Measurements from ENCODE around the gene EPHA6. TPM values are rescaled to one million over a fixed set of nuclear protein-coding genes. Genes with fewer than 3 reads are reported as not detected.

The EPHA6 gene
- total RNA-seq, 1 donor from 2014 or later, result 0.11 TPM

GRCh38 chr3:97105989-97106651, 291.7 kb downstream of the EPHA6 start:
- no peaks in the 10 kb centered on the region for H3K36me3 Mint-ChIP-seq
- H3K4me1 Mint-ChIP-seq, result no peaks in the 10 kb centered on the region
- Histone ChIP-seq H3K27ac (no peak overlapping the region), H3K4me3 (no peak overlapping the region), H2AFZ (replicated peaks) (peak overlapping the region; percentile 28), H3K27me3 (no peaks in the 10 kb centered on the region), H3K79me2 (ENCODE audit: low read depth) (no peaks in the 10 kb centered on the region), H3K4me1 (no peaks in the 10 kb centered on the region), H3K36me3 (no peaks in the 10 kb centered on the region), H3K9me3 (ENCODE audit: low read depth) (no peaks in the 10 kb centered on the region), H3K4me2 (no peak overlapping the region), H3F3A (ENCODE audit: low read depth) (no peaks in the 10 kb centered on the region), H3K9ac (no peak overlapping the region), H4K20me1 (ENCODE audit: low read depth) (no peaks in the 10 kb centered on the region)
- no peaks in the 10 kb centered on the region for H3K9me3 Mint-ChIP-seq
- DNase-seq (ENCODE audit: low spot score), result no peak
- no peak overlapping the region for H3K27ac Mint-ChIP-seq
- no peak for TF ChIP-seq CTCF (IDR thresholded peaks at IDR 0.05)
- no peak for TF ChIP-seq EZH2phosphoT487 (IDR thresholded peaks at IDR 0.05)
- no peak for TF ChIP-seq EZH2 (IDR thresholded peaks at IDR 0.05)
- no peak overlapping the region for H3K4me3 Mint-ChIP-seq
- H3K27me3 Mint-ChIP-seq (ENCODE audit: insufficient read depth, low read depth), result no peaks in the 10 kb centered on the region

GRCh38 chr3:97106652-97106989, 292.2 kb downstream of the EPHA6 start:
- H2AFZ ChIP-seq (replicated peaks), result peak overlapping the region; percentile 28
- no peaks in the 10 kb centered on the region for H3K4me1 Mint-ChIP-seq
- H3K27ac Mint-ChIP-seq, result no peak overlapping the region

GRCh38 chr3:97108136-97108535, 293.7 kb downstream of the EPHA6 start:
- Histone ChIP-seq H3F3A (ENCODE audit: low read depth) (no peaks in the 10 kb centered on the region), H3K4me2 (no peak overlapping the region), H3K4me1 (no peaks in the 10 kb centered on the region), H3K27ac (no peak overlapping the region), H3K79me2 (ENCODE audit: low read depth) (no peaks in the 10 kb centered on the region), H3K4me3 (no peak overlapping the region), H3K27me3 (no peaks in the 10 kb centered on the region), H2AFZ (replicated peaks) (no peak overlapping the region), H3K9ac (no peak overlapping the region), H3K36me3 (no peaks in the 10 kb centered on the region), H4K20me1 (ENCODE audit: low read depth) (no peaks in the 10 kb centered on the region), H3K9me3 (ENCODE audit: low read depth) (no peaks in the 10 kb centered on the region)
- H3K36me3 Mint-ChIP-seq, result no peaks in the 10 kb centered on the region
- H3K27me3 Mint-ChIP-seq (ENCODE audit: insufficient read depth, low read depth), result no peaks in the 10 kb centered on the region
- no peaks in the 10 kb centered on the region for H3K9me3 Mint-ChIP-seq
- TF ChIP-seq EZH2phosphoT487 (IDR thresholded peaks at IDR 0.05) (no peak), CTCF (IDR thresholded peaks at IDR 0.05) (no peak), EZH2 (IDR thresholded peaks at IDR 0.05) (no peak)
- H3K4me3 Mint-ChIP-seq, result no peak overlapping the region
- H3K27ac Mint-ChIP-seq, result no peak overlapping the region
- H3K4me1 Mint-ChIP-seq, result no peaks in the 10 kb centered on the region
- DNase-seq (ENCODE audit: low spot score), result no peak

More at GRCh38 chr3:97106652-97106989, 292.2 kb downstream of the EPHA6 start:
- no peak overlapping the region for H3K4me3 Mint-ChIP-seq
- Histone ChIP-seq H4K20me1 (ENCODE audit: low read depth) (no peaks in the 10 kb centered on the region), H3K4me1 (no peaks in the 10 kb centered on the region), H3K4me2 (no peak overlapping the region), H3K36me3 (no peaks in the 10 kb centered on the region), H3K4me3 (no peak overlapping the region), H3K27ac (no peak overlapping the region), H3F3A (ENCODE audit: low read depth) (no peaks in the 10 kb centered on the region), H3K79me2 (ENCODE audit: low read depth) (no peaks in the 10 kb centered on the region), H3K9me3 (ENCODE audit: low read depth) (no peaks in the 10 kb centered on the region), H3K9ac (no peak overlapping the region), H3K27me3 (no peaks in the 10 kb centered on the region)
- H3K27me3 Mint-ChIP-seq (ENCODE audit: insufficient read depth, low read depth), result no peaks in the 10 kb centered on the region
- no peaks in the 10 kb centered on the region for H3K9me3 Mint-ChIP-seq
- H3K36me3 Mint-ChIP-seq, result no peaks in the 10 kb centered on the region
- TF ChIP-seq EZH2 (IDR thresholded peaks at IDR 0.05) (no peak), CTCF (IDR thresholded peaks at IDR 0.05) (no peak), EZH2phosphoT487 (IDR thresholded peaks at IDR 0.05) (no peak)
- DNase-seq (ENCODE audit: low spot score), result no peak

All from neural progenitor cell (in vitro differentiated cells).